SW480 (cell line): ENCODE measurements around the gene CLDN10.

Source experiments
- DNase-seq: peaks from one replicate; pipeline ENCODE4 v3.0.0-alpha.2; 2016; ENCODE audit warnings: low spot score

CLDN10 gene

GRCh38 chr13:95601216-95601615 is 48.7 kb downstream of the CLDN10 start:
- no peak for DNase-seq

- DNase-seq, result no peak
These were observed 49.4 kb downstream of the CLDN10 start for GRCh38 chr13:95601906-95602305.

- DNase-seq, result peak; percentile 30
These were observed 51.5 kb downstream of the CLDN10 start for GRCh38 chr13:95603887-95604555.

GRCh38 chr13:95604556-95604915 is 52.0 kb downstream of the CLDN10 start:
- DNase-seq, result no peak

GRCh38 chr13:95605448-95606125 is 53.1 kb downstream of the CLDN10 start:
- no peak for DNase-seq

GRCh38 chr13:95607366-95607765 is 54.8 kb downstream of the CLDN10 start:
- no peak for DNase-seq

GRCh38 chr13:95608640-95609323 is 56.3 kb downstream of the CLDN10 start:
- DNase-seq, result no peak

- DNase-seq, result no peak
These were observed 62.2 kb downstream of the CLDN10 start for GRCh38 chr13:95614641-95615245.

- no peak for DNase-seq
These were observed 63.0 kb downstream of the CLDN10 start for GRCh38 chr13:95615539-95615938.

- no peak for DNase-seq
These were observed 67.7 kb downstream of the CLDN10 start for GRCh38 chr13:95620030-95620824.

GRCh38 chr13:95620825-95621498 is 68.4 kb downstream of the CLDN10 start:
- DNase-seq, result no peak

- DNase-seq, result no peak
These were observed 70.6 kb downstream of the CLDN10 start for GRCh38 chr13:95623141-95623540.

GRCh38 chr13:95624020-95624419 is 71.5 kb downstream of the CLDN10 start:
- peak; percentile 53 for DNase-seq

- no peak for DNase-seq
These were observed 74.2 kb downstream of the CLDN10 start for GRCh38 chr13:95626768-95627167.

GRCh38 chr13:95627590-95627989 is 75.1 kb downstream of the CLDN10 start:
- no peak for DNase-seq

GRCh38 chr13:95628488-95628887 is 76.0 kb downstream of the CLDN10 start:
- DNase-seq, result no peak

GRCh38 chr13:95629071-95629470 is 76.6 kb downstream of the CLDN10 start:
- no peak for DNase-seq
